HG03060 (cell line): Measurements from ENCODE around the gene CDH23.
"Not testable (repeated sequence)": the region's sequence is repeated elsewhere in the genome, so short reads cannot be mapped to it uniquely, and the experiment has no call there.

Source experiments
- ATAC-seq: cut with Tn5 transposase; IDR thresholded peaks from one replicate; pipeline ENCODE4 v1.9.1; 2021; ENCODE audit warnings: low read depth, moderate number of reproducible peaks; ENCODE audit not compliant: unreplicated experiment

The CDH23 gene

GRCh38 chr10:71396711-71397295 is at the start of gene CDH23:
CDH23 (plus strand) TSS chr10:71396920; CDS start chr10:71439832, 42,912 bp downstream.
- no peak for ATAC-seq

- no peak for ATAC-seq
Observed at GRCh38 chr10:71347587-71348395, 48.9 kb upstream of the CDH23 start.

- ATAC-seq = no peak
Observed at GRCh38 chr10:71348850-71349249, 47.9 kb upstream of the CDH23 start.

GRCh38 chr10:71349406-71349805 is 47.3 kb upstream of the CDH23 start:
- no peak for ATAC-seq

- no peak for ATAC-seq
Observed at GRCh38 chr10:71351087-71351486, 45.6 kb upstream of the CDH23 start.

GRCh38 chr10:71351628-71352319 is 44.9 kb upstream of the CDH23 start:
- no peak for ATAC-seq

- ATAC-seq = no peak
Observed at GRCh38 chr10:71353639-71354038, 43.1 kb upstream of the CDH23 start.

GRCh38 chr10:71354776-71355175 is 41.9 kb upstream of the CDH23 start:
- ATAC-seq = no peak

GRCh38 chr10:71355886-71356285 is 40.8 kb upstream of the CDH23 start:
- no peak for ATAC-seq

- ATAC-seq = no peak
Observed at GRCh38 chr10:71357792-71358265, 38.9 kb upstream of the CDH23 start.

- no peak for ATAC-seq
Observed at GRCh38 chr10:71358277-71358676, 38.4 kb upstream of the CDH23 start.

- not testable (repeated sequence) for ATAC-seq
Observed at GRCh38 chr10:71358906-71359305, 37.8 kb upstream of the CDH23 start.

- no peak for ATAC-seq
Observed at GRCh38 chr10:71359364-71360046, 37.2 kb upstream of the CDH23 start.

- no peak for ATAC-seq
Observed at GRCh38 chr10:71360735-71361134, 36.0 kb upstream of the CDH23 start.

- ATAC-seq = no peak
Observed at GRCh38 chr10:71361581-71361980, 35.1 kb upstream of the CDH23 start.

GRCh38 chr10:71362141-71362540 is 34.6 kb upstream of the CDH23 start:
- ATAC-seq = no peak

GRCh38 chr10:71363936-71364335 is 32.8 kb upstream of the CDH23 start:
- no peak for ATAC-seq

GRCh38 chr10:71365366-71365765 is 31.4 kb upstream of the CDH23 start:
- ATAC-seq = no peak

- no peak for ATAC-seq
Observed at GRCh38 chr10:71366690-71367089, 30.0 kb upstream of the CDH23 start.

GRCh38 chr10:71367271-71367670 is 29.4 kb upstream of the CDH23 start:
- ATAC-seq = no peak

GRCh38 chr10:71368176-71368575 is 28.5 kb upstream of the CDH23 start:
- no peak for ATAC-seq
